Fibroblast of lung (primary cell): ENCODE results near the gene GDF15.

Experiments used
- CTCF ChIP-seq, 2 donors: IDR thresholded peaks in 1 of 2; conservative IDR thresholded peaks in 1 of 2; 1 replicate in 1 of 2; 2 replicates in 1 of 2; pipeline ENCODE4 v1.5.1; 2011 to 2012; ENCODE audit warnings: low read length in 2 of 2, control low read depth in 1 of 2, inconsistent platforms in 1 of 2, low read depth in 1 of 2, mild to moderate bottlenecking in 1 of 2
- EZH2 ChIP-seq: IDR thresholded peaks from 2 replicates; pipeline ENCODE4 v1.5.1; 2012; ENCODE audit warnings: low read length, control low read depth, mild to moderate bottlenecking; ENCODE audit errors: missing control alignments

GRCh38 chr19:18349524-18350128, 36.3 kb upstream of the GDF15 start:
- peak; percentile 85 to 90 for TF ChIP-seq CTCF (conservative IDR thresholded peaks at IDR 0.05 in 1 of 2, IDR thresholded peaks at IDR 0.05 in 1 of 2; ENCODE audit: low read depth in 1 of 2, low read length in 2 of 2)
- no peak for TF ChIP-seq EZH2
